ENCODE data around the gene B9D2. TPM values are rescaled to one million over a fixed set of nuclear protein-coding genes. Genes with fewer than 3 reads are reported as not detected.

B9D2 gene
- total RNA-seq, 2 experiments from 2014 or later: 6.4 to 8.1 TPM

DNA sequence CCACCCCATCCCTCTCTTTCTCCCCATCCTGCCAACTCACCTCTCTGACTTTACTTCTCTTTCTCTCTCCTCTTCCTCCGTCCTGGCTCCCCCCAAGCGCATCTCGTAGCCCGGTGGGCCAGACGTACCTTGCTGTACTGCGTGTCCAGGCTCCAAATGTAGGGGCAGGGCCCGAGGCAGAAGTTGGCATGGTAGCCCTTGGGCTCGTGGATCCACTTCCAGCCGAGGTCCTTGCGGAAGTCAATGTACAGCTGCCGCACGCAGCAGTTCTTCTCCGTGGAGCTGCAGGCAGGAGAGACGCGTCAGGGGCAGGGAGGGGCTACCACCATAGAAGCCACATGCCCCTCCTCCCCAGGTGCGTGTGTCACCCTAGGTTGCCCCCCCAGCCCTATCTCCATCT, 31.9 kb downstream of the B9D2 start:
- Mint-ChIP-seq H3K36me3 (peaks cover 28% of the 10 kb centered on the region), H3K9me3 (no peaks in the 10 kb centered on the region), H3K4me1 (peaks cover 37% of the 10 kb centered on the region), H3K27me3 (no peaks in the 10 kb centered on the region), H3K4me3 (no peak overlapping the region), H3K27ac (peak overlapping the region; percentile 57)
- no peak for DNase-seq

DNA sequence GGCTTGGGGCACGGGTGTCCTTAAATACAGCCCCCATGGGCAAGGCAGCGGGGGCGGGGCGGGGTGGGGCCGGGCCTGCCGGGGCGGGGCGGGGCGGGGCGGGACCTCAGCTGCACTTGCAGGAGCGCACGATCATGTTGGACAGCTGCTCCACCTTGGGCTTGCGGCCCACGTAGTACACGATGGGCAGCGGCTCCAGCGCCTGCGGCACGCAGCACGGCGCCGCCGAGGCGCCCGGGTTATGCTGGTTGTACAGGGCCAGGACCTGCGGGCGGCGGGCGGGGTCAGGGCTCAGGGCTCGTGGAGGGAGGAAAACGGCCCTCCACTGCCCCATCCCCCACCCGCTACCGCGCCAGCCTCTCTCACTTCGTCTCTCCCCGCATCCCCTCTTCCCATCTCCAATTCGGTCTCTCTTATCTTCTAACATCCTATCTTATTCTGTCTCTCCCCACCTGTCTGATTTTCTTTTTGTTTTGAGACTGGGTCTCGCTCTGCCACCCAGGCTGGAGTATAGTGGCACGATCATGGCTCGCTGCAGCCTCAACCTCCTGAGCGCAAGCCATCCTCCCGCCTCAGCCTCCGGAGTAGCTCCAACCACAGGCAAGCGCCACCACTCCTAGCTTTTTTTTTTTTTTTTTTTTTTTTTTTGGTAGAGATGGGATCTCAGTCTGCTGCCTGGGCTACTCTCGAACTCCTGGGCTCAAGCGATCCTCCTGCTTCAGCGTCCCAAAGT, 32.8 kb downstream of the B9D2 start:
- DNase-seq: no peak
- peaks cover 46% of the 10 kb centered on the region for H3K4me1 Mint-ChIP-seq
- no peak overlapping the region for H3K27ac Mint-ChIP-seq
- H3K9me3 Mint-ChIP-seq: no peaks in the 10 kb centered on the region
- H3K4me3 Mint-ChIP-seq: no peak overlapping the region
- peaks cover 35% of the 10 kb centered on the region for H3K36me3 Mint-ChIP-seq
- no peaks in the 10 kb centered on the region for H3K27me3 Mint-ChIP-seq

GRCh38 chr19:41330481-41330880, 33.5 kb downstream of the B9D2 start:
- DNase-seq: no peak
- no peaks in the 10 kb centered on the region for H3K27me3 Mint-ChIP-seq
- peaks cover 35% of the 10 kb centered on the region for H3K36me3 Mint-ChIP-seq
- H3K27ac Mint-ChIP-seq: peak overlapping the region; percentile 27
- peaks cover 46% of the 10 kb centered on the region for H3K4me1 Mint-ChIP-seq
- peak overlapping the region; percentile 2 for H3K4me3 Mint-ChIP-seq
- no peaks in the 10 kb centered on the region for H3K9me3 Mint-ChIP-seq

GRCh38 chr19:41328842-41329225, 35.1 kb downstream of the B9D2 start:
- peak overlapping the region; percentile 94 for H3K27ac Mint-ChIP-seq
- H3K36me3 Mint-ChIP-seq: peaks cover 39% of the 10 kb centered on the region
- no peak overlapping the region for H3K4me3 Mint-ChIP-seq
- DNase-seq: no peak
- peaks cover 54% of the 10 kb centered on the region for H3K4me1 Mint-ChIP-seq
- H3K9me3 Mint-ChIP-seq: no peaks in the 10 kb centered on the region
- H3K27me3 Mint-ChIP-seq: no peaks in the 10 kb centered on the region

DNA sequence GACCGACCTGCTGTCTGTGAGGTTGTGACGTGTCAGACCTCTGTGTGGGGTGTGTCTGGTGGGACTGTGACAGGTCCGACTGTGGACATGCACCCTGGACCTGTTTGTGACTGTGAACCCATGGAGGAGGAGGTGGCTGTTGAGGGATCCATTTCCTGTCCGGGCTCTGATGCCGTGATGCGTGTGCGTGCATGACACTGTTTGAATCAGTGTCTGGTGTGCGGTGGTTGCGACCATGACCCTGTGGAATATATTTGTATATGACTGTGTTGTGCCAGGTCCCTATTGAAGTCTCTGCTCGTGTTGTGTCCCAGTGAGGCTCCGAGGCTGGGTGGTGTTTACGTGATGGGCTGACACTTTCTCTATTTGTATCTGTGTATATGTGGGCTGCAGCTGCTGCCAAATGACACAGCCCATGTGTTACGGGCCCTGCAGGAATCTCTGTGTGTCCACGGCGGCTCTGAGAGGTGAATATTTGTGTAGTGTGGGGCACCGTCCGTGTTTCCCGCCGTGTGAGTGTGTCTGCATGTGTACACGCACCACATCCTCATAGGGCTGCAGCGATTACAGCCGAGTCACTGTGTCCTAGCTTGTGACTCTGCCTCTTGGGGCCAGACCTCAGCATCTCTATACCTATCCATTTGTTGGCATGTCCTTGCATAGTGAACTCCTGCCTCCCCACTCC, 35.6 kb downstream of the B9D2 start:
- DNase-seq: peak; percentile 69
- H3K27ac Mint-ChIP-seq: peak overlapping the region; percentile 94
- no peaks in the 10 kb centered on the region for H3K27me3 Mint-ChIP-seq
- H3K9me3 Mint-ChIP-seq: no peaks in the 10 kb centered on the region
- peaks cover 39% of the 10 kb centered on the region for H3K36me3 Mint-ChIP-seq
- H3K4me1 Mint-ChIP-seq: peaks cover 57% of the 10 kb centered on the region
- H3K4me3 Mint-ChIP-seq: peak overlapping the region; percentile 73

DNA sequence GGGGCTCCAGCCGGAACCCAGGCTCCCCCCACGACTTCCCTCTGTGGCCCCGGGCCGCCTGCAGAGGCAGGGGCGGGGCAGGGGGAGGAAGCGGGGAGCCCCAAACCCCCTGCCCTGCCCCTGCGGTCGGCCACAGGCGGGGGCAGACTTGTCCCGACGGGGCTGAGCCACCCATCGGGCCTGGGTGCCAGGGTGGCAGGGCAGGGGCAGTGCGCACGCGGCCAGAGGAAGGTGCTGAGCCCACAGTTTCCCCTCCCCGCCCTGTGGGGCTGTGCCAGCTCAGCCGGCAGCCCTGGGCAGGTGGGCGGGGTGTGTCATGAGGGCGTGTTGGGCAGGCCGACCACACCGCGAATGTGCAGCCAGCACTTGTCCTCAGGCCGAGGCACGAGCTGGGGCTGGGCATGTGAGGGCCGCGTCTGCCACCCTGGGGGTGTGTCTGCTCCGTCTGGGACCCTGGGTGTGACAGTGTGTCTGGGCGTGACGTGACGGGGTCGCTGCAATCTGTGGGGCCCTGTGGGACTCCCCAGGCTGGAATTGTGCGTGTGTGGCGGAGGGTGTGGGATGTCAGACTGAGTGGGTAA, 36.3 kb downstream of the B9D2 start:
- Mint-ChIP-seq H3K27ac (peak overlapping the region; percentile 94), H3K4me3 (peak overlapping the region; percentile 73), H3K27me3 (no peaks in the 10 kb centered on the region), H3K9me3 (no peaks in the 10 kb centered on the region), H3K4me1 (peaks cover 62% of the 10 kb centered on the region), H3K36me3 (peaks cover 39% of the 10 kb centered on the region)
- DNase-seq: peak; percentile 88

DNA sequence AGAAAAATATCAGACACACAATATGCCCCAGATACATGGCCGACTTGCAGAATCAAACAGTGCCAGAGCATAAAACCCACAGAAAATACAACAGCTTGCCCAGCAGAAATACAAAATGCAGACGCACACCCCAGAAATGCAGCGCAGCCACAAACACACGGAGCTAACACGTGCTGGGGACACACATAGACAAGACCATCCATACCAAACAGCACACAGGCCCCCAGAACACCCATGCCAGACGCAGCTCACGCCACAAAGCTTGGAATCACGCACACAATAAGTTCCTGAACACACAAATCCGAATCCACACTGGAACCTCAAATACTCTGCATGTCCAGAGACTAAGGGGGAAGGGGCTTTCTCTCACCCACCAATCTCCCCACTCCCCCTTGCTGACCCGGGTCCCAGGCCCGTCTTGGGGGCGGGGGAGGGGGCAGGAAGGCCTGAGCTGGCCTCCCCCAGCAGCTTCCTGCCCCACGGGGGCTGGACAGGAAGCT, 36.8 kb downstream of the B9D2 start:
- H3K9me3 Mint-ChIP-seq: no peaks in the 10 kb centered on the region
- peaks cover 43% of the 10 kb centered on the region for H3K36me3 Mint-ChIP-seq
- H3K4me1 Mint-ChIP-seq: peaks cover 62% of the 10 kb centered on the region
- DNase-seq: no peak
- H3K4me3 Mint-ChIP-seq: peak overlapping the region; percentile 50
- H3K27me3 Mint-ChIP-seq: no peaks in the 10 kb centered on the region
- H3K27ac Mint-ChIP-seq: peak overlapping the region; percentile 85

DNA sequence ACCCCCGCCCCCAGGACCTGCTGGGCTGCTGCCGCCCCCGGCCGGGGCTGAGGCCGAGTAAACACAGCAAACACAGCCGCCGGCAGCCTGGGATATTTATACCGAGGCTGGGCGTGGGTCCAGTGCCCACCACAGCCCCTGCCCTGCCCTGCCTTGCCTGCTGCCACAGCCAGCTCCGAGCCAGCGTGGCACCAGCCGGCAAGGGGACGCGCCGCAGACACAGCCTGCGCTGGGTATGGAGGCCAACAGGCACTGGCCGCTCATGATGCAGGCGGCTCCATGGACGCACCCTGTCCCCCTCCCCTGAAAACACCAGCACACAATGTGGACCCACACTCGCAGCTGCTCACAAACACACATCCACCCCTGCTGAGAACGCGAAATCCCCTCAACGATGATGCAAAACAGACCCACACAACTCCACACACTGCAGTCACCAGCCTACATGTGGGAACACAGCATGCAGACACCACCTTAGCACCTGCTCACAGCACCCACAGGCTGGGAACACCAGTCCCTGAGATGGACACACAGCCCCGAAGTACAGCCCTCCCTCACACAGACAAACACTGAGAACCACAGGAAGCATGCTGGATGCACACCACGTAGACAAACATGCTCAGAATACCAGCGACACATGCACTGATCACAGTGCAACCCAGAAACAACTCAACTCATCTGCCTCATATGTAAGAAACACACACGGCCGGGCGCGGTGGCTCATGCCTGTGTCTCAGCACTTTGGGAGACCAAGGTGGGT, 37.8 kb downstream of the B9D2 start:
- H3K4me1 Mint-ChIP-seq: peaks cover 60% of the 10 kb centered on the region
- no peak for DNase-seq

GRCh38 chr19:41325640-41325946, 38.4 kb downstream of the B9D2 start:
- H3K9me3 Mint-ChIP-seq: no peaks in the 10 kb centered on the region

More for the DNA sequence above, 37.8 kb downstream of the B9D2 start:
- Mint-ChIP-seq H3K4me3 (peak overlapping the region; percentile 30), H3K27ac (peak overlapping the region; percentile 85), H3K9me3 (no peaks in the 10 kb centered on the region), H3K36me3 (peaks cover 37% of the 10 kb centered on the region), H3K27me3 (no peaks in the 10 kb centered on the region)

DNA sequence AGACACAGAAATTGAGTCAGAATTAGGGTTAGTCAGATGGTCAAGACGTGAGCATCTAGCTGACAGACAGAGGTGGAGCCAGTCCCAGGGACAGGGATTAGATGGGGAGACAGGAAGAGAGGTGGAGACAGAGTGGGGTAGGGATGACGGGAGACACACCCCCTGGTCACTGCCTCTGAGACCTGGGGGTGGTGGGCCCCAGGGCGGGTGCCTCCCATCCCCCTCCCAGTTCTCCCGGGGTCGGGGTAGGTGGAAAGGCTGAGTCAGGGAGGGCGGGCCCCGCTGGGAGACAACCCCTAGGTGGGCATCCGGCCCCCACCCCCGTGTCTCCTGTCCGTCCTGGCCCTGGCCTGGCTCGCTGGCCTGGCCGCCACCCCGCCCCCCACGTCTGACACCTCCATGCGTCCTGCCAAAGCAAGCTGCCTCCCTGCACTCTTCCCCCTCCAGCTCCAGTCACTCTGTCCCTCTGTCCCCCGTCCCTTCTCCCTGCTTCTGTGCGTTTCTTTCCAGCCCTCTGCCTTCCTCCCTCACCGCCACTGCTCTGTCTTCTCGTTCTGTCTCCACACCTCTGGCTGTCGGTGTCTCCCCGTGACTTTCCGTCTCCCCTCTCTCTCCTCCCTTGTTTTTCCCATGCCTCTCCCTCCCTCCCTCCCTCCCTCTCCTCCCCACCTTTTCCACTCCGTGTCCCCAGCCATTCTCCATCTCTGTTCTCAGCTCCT, 38.9 kb downstream of the B9D2 start:
- no peaks in the 10 kb centered on the region for H3K9me3 Mint-ChIP-seq
- peaks cover 56% of the 10 kb centered on the region for H3K4me1 Mint-ChIP-seq
- H3K27me3 Mint-ChIP-seq: no peaks in the 10 kb centered on the region
- no peak for DNase-seq
- peaks cover 33% of the 10 kb centered on the region for H3K36me3 Mint-ChIP-seq
- H3K4me3 Mint-ChIP-seq: peak overlapping the region; percentile 3
- H3K27ac Mint-ChIP-seq: peak overlapping the region; percentile 72

More at GRCh38 chr19:41325640-41325946, 38.4 kb downstream of the B9D2 start:
- H3K4me3 Mint-ChIP-seq: no peak overlapping the region
- peaks cover 59% of the 10 kb centered on the region for H3K4me1 Mint-ChIP-seq
- peak overlapping the region; percentile 72 for H3K27ac Mint-ChIP-seq
- H3K36me3 Mint-ChIP-seq: peaks cover 36% of the 10 kb centered on the region
- no peak for DNase-seq
- no peaks in the 10 kb centered on the region for H3K27me3 Mint-ChIP-seq

- Mint-ChIP-seq H3K27ac (peak overlapping the region; percentile 65), H3K9me3 (no peaks in the 10 kb centered on the region), H3K4me3 (no peak overlapping the region), H3K4me1 (peaks cover 56% of the 10 kb centered on the region), H3K27me3 (no peaks in the 10 kb centered on the region), H3K36me3 (peaks cover 38% of the 10 kb centered on the region)
- DNase-seq: no peak
Observed at GRCh38 chr19:41324231-41324702, 39.7 kb downstream of the B9D2 start.

DNA sequence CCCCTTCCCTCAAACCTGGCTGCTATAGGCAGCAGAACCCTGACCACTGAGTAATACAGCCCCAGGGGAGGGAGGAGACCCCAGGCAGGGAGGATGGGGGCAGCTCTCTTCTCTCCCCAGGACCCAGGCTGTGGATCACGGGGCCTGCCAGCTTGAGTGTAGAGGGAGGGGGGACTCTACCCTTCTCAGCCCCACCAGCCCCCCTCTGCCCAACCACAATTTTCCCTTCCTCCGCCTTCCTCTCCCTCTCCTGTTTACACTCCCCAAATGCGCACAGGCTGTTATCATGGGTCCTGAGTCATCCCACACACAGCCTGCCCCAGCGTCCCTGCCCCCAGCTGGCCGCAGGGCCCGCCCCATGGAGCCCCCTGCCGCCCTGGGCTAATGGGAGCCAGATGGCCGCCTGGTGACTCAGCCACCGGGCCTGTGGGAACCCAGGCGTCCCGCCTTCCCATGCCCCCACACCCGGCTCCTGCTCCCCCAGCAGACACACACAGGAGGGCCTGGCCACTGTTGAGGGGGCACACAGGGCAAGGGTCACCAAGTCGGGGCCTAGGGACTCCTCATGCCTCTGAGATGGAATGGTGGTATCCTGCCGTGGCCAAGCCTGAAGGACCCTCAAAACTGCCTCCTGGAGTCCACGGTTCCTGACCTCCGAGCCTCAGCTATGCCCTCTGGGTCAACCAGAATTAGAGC, 40.4 kb downstream of the B9D2 start:
- peak overlapping the region; percentile 65 for H3K27ac Mint-ChIP-seq
- H3K4me3 Mint-ChIP-seq: no peak overlapping the region
- H3K36me3 Mint-ChIP-seq: peaks cover 33% of the 10 kb centered on the region
- peaks cover 50% of the 10 kb centered on the region for H3K4me1 Mint-ChIP-seq
- no peaks in the 10 kb centered on the region for H3K27me3 Mint-ChIP-seq
- no peaks in the 10 kb centered on the region for H3K9me3 Mint-ChIP-seq
- DNase-seq: no peak

DNA sequence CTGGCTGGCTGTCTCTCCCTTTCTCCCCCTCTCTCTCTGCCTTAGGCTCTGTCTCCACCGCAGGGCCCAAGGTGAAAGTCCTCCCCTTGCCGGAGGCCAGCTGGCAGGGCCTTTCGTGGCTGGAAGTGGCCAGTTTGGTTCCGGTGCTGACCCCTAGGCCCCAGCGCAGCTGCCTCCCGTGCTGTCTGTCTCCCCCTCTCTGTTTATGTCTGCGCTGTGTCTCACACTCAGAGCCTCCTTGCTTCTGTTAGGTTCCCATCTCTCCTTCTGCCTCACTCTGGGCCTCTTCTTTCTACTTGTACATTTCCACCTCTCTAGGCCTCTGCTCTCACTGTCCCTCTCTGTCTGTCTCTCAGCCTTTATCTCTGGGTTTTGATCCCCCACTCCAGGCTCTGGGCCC, 40.9 kb downstream of the B9D2 start:
- Mint-ChIP-seq H3K27ac (peak overlapping the region; percentile 43), H3K36me3 (peaks cover 28% of the 10 kb centered on the region)
- DNase-seq: no peak

DNA sequence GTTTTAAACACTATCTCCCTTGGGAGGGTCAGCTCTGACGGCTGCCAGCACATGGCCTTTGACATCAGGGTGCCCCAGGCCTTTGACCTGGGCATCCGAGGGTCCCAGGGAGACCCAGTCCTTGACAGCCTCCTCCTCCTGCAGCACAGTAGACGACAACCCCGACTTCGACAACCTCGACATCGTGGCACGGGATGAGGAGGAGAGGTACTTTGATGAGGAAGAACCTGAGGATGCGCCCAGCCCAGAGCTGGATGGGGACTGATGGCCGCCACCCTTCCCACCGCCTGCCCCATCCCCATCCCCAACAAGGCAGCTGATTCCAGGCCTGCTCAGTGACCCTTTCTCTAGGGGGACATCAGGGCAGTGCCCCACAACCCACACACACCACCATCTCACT, 41.5 kb downstream of the B9D2 start:
- DNase-seq: no peak

More for the DNA sequence above, 40.9 kb downstream of the B9D2 start:
- H3K9me3 Mint-ChIP-seq: no peaks in the 10 kb centered on the region
- H3K4me1 Mint-ChIP-seq: peaks cover 44% of the 10 kb centered on the region
- no peak overlapping the region for H3K4me3 Mint-ChIP-seq
- H3K27me3 Mint-ChIP-seq: no peaks in the 10 kb centered on the region

More for the DNA sequence above, 41.5 kb downstream of the B9D2 start:
- peaks cover 26% of the 10 kb centered on the region for H3K36me3 Mint-ChIP-seq
- H3K9me3 Mint-ChIP-seq: no peaks in the 10 kb centered on the region
- peak overlapping the region; percentile 43 for H3K27ac Mint-ChIP-seq
- peaks cover 41% of the 10 kb centered on the region for H3K4me1 Mint-ChIP-seq
- no peaks in the 10 kb centered on the region for H3K27me3 Mint-ChIP-seq
- H3K4me3 Mint-ChIP-seq: no peak overlapping the region
